GM18870 (cell line): ENCODE measurements around the gene SUPV3L1.

ENCODE experiments used
- ATAC-seq: cut with Tn5 transposase; IDR thresholded peaks from one replicate; pipeline ENCODE4 v1.9.1; 2021; ENCODE audit warnings: moderate library complexity; ENCODE audit not compliant: unreplicated experiment

SUPV3L1 gene

GRCh38 chr10:69201045-69201444 is 21.0 kb downstream of the SUPV3L1 start:
- ATAC-seq = no peak

GRCh38 chr10:69202332-69202731 is 22.3 kb downstream of the SUPV3L1 start:
- no peak for ATAC-seq

- no peak for ATAC-seq
These were observed 28.7 kb downstream of the SUPV3L1 start for GRCh38 chr10:69208761-69209160.

- no peak for ATAC-seq
These were observed 29.9 kb downstream of the SUPV3L1 start for GRCh38 chr10:69209787-69210484.

- ATAC-seq = no peak
These were observed 31.1 kb downstream of the SUPV3L1 start for GRCh38 chr10:69211104-69211503.

- ATAC-seq = no peak
These were observed 31.5 kb downstream of the SUPV3L1 start for GRCh38 chr10:69211524-69211923.

GRCh38 chr10:69213591-69214311 is 33.7 kb downstream of the SUPV3L1 start:
- ATAC-seq = no peak

GRCh38 chr10:69214666-69215131 is 34.7 kb downstream of the SUPV3L1 start:
- ATAC-seq = no peak

GRCh38 chr10:69215405-69216171 is 35.6 kb downstream of the SUPV3L1 start:
- ATAC-seq = no peak

GRCh38 chr10:69216577-69217118 is 36.6 kb downstream of the SUPV3L1 start:
- no peak for ATAC-seq

GRCh38 chr10:69217119-69217754 is 37.2 kb downstream of the SUPV3L1 start:
- ATAC-seq = no peak

- no peak for ATAC-seq
These were observed 38.8 kb downstream of the SUPV3L1 start for GRCh38 chr10:69218831-69219230.

GRCh38 chr10:69220041-69220451 is 40.0 kb downstream of the SUPV3L1 start, which contains the start of gene HKDC1:
HKDC1 (plus strand) TSS chr10:69220332; CDS start chr10:69220436, 104 bp downstream.
- ATAC-seq = no peak

- ATAC-seq = no peak
These were observed 40.5 kb downstream of the SUPV3L1 start for GRCh38 chr10:69220507-69220906.

GRCh38 chr10:69222157-69223027 is 42.4 kb downstream of the SUPV3L1 start:
- ATAC-seq = peak; percentile 89

- no peak for ATAC-seq
These were observed 43.0 kb downstream of the SUPV3L1 start for GRCh38 chr10:69223028-69223342.

- ATAC-seq = no peak
These were observed 45.0 kb downstream of the SUPV3L1 start for GRCh38 chr10:69224862-69225657.

GRCh38 chr10:69225681-69226080 is 45.6 kb downstream of the SUPV3L1 start:
- no peak for ATAC-seq

GRCh38 chr10:69226919-69227450 is 47.0 kb downstream of the SUPV3L1 start:
- ATAC-seq = no peak
